HG02943 (cell line): ENCODE data around the gene MCCC1.
"Not testable (repeated sequence)": the region's sequence is repeated elsewhere in the genome, so short reads cannot be mapped to it uniquely, and the experiment has no call there.

ENCODE experiments used
- ATAC-seq: cut with Tn5 transposase; IDR thresholded peaks from one replicate; pipeline ENCODE4 v1.9.1; 2021; ENCODE audit warnings: mild to moderate bottlenecking, low read depth, moderate library complexity; ENCODE audit not compliant: unreplicated experiment

Gene MCCC1

GRCh38 chr3:183106635-183107034, 7.3 kb upstream of the MCCC1 start:
- ATAC-seq: no peak

DNA sequence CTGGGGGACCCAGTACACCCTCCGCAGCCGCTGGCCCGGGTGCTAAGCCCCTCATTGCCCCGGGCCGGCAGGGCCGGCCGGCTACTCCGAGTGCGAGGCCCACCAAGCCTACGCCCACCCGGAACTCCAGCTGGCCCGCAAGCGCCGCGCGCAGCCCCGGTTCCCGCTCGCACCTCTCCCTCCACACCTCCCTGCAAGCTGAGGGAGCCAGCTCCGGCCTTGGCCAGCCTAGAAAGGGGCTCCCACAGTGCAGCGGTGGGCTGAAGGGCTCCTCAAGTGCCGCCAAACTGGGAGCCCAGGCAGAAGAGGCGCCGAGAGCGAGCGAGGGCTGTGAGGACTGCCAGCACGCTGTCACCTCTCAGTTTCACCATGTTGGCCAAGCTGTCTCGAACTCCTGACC, 4.7 kb upstream of the MCCC1 start:
- ATAC-seq: not testable (repeated sequence)

- not testable (repeated sequence) for ATAC-seq
Observed at GRCh38 chr3:183101040-183101439, 1.7 kb upstream of the MCCC1 start.

GRCh38 chr3:183100376-183100775, 1.1 kb upstream of the MCCC1 start:
- no peak for ATAC-seq

- ATAC-seq: no peak
Observed at GRCh38 chr3:183099838-183100204, 525 bp upstream of the MCCC1 start.

DNA sequence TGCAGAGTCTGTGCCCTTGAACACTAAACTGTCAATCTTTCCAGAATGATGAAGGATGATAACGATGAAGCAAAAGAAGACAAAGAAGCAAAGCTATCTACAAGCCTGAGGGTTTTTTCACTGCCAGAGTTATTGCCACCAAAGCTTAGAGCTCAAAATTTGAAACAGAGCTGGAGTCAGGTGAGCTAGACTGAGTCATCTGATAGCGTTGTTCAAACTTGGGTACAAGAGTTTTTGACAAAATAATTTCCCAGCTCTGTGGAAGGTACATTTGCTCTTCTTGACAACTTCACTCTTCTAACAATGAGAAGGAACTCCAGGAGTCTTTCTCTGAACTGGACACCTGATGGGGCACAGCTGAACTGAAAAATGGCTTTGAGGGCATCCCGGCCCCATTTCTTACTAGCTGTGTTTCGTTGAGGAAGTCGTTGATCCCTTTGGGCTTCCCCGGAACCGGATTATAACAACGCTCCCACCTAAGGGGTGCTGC, 715 bp downstream of the MCCC1 start:
- ATAC-seq: peak; percentile 31

DNA sequence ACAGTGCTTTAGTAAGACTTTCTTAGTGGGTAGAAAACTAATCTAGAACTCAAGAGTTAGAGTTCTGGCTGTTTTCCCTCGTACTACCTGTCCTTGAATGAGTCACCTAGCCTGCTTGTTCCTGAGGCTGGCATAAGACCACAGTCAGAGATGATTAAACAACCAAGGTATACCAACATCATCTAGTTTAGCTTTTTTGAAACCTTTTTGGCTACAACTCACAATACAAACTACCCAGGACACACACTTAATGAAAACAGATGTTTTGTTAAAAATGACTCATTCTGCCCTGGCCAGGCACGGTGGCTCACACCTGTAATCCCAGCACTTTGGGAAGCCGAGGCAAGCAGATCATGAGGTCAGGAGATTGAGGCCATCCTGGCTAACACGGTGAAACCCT, 4.6 kb downstream of the MCCC1 start:
- ATAC-seq: no peak

GRCh38 chr3:183092256-183092655, 7.0 kb downstream of the MCCC1 start:
- no peak for ATAC-seq

DNA sequence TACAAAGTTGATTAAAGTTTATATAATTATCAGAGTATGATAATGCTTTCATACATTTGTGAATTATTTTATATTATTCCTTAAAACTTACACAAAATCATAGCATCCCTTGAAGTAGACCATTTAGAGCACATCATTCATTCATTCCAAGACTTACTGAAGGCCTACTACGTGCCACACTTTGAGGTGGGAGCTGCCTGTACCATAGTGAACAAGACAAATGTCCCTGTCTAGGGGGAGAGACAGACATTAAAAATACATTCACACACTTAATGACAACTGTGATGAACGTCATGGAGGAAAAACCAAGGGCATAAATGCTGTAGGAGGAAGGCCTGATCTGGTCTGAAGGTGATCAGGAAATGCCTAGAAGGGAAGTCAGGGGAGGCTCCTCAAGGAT, 12.1 kb downstream of the MCCC1 start:
- ATAC-seq: no peak

GRCh38 chr3:183085634-183086390, 13.5 kb downstream of the MCCC1 start:
- ATAC-seq: no peak

DNA sequence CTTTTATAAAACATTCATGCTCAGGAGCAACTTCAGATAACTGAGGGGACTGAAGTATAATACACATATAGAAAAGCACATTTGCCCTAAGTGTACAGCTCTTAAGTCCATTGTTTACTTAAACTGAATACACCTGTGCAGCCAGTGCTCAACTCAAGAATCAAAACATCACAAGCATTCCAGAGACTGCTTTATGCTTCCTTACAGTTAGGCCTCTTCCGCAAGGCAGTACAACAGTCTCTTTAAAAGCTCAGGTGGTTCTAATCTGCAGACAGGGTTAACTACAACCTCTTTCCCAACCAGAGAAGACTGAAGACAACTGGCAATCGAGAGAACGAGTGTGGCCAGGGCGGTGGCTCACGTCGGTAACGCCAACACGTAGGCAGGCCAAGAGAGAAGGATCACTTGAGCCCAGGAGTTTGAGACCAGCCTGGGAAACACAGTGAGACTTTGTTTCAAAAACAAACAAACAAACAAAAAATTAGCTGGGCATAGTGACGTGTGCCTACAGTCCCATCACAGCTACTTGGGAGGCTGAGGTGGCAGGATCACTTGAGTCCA, 16.9 kb downstream of the MCCC1 start:
- ATAC-seq: no peak

GRCh38 chr3:183081459-183082183, 17.7 kb downstream of the MCCC1 start:
- no peak for ATAC-seq

GRCh38 chr3:183080628-183081027, 18.7 kb downstream of the MCCC1 start:
- no peak for ATAC-seq

- ATAC-seq: no peak
Observed at GRCh38 chr3:183074881-183075280, 24.4 kb downstream of the MCCC1 start.

DNA sequence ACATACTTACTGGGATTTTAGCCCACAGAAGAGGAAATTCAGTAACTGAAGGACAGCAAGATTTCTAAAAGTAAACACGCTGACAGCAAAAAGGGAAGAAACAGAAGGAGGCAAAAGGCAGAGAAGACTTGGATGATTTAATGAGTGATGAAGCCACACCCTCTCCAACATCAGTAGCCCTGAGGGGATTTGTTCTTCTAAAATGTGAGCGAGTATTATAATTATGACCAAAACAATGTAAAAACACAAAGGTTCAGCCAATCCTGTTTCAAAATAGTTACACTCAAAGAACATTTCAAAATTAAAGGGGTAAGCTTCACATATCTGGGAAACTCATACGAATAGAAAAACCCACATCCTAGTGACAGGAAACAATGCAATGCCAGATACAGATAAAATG, 25.0 kb downstream of the MCCC1 start:
- ATAC-seq: no peak

DNA sequence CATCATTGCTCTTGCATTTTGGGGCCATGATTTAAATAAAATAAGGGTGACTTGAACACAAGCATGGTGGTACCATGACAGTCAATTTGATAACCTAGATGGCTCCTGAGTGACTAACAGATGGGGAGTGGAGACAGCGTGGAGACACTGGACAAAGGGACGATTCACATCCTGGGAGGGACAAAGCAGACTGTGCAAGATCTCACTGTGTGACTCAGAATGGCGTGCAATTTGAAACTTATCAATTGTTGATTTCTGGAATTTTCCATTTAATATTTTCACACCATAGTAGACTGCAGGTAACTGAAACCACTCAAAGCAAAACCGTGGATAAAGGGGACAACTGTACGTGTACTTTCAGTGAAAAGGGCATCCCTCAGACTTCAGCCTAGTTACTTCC, 25.5 kb downstream of the MCCC1 start:
- ATAC-seq: no peak

DNA sequence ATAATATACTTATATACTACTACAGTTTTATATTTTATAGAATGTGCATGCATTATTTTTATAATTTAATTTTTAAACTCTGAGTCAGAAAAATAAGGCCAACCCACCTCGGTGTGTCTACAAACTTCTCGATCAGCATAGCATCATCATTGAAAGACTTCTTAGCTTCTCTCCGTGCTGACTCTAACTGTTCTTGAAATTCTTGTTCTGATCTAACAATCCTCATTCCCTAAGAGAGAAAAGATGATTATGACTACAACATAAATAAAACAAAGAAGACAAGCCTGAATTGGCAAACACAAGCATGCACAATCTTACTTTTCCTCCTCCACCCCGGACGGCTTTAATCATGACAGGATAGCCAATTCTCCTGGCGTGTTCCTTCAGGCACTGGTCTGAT, 28.4 kb downstream of the MCCC1 start:
- no peak for ATAC-seq

GRCh38 chr3:183069086-183069485, 30.2 kb downstream of the MCCC1 start:
- ATAC-seq: no peak

- ATAC-seq: not testable (repeated sequence)
Observed at GRCh38 chr3:183066891-183067290, 32.4 kb downstream of the MCCC1 start.

- ATAC-seq: no peak
Observed at GRCh38 chr3:183064475-183064874, 34.8 kb downstream of the MCCC1 start.

- ATAC-seq: no peak
Observed at GRCh38 chr3:183061391-183062172, 37.7 kb downstream of the MCCC1 start.
